ENCODE results near the gene ERF.

- TF ChIP-seq YY1 (IDR thresholded peaks at IDR 0.05; ENCODE audit: insufficient read depth, insufficient read length) = no peak
- TF ChIP-seq ZNF274 (IDR thresholded peaks at IDR 0.05; ENCODE audit: low read depth, low read length) = no peak
Measured at GRCh38 chr19:42294471-42295137, 39.7 kb upstream of the ERF start.

All from NT2/D1 (cell line).